Neuronal stem cell (in vitro differentiated cells): Measurements from ENCODE around the gene ZNF334.

Source experiments
- DNase-seq: peaks from one replicate; pipeline ENCODE4 v3.0.0-alpha.2; 2013; ENCODE audit warnings: low spot score
- H2AFZ ChIP-seq: one replicate; pipeline ENCODE4 v1.6.1; 2013; ENCODE audit warnings: mild to moderate bottlenecking, low read length, inconsistent platforms
- H2AK5ac ChIP-seq: 2 replicates; pipeline ENCODE4 v1.6.1; 2013; ENCODE audit warnings: low read depth, mild to moderate bottlenecking, inconsistent platforms, low read length, moderate library complexity, mixed read lengths
- H2BK120ac ChIP-seq: 2 replicates; pipeline ENCODE4 v1.6.1; 2013; ENCODE audit warnings: low read depth, mild to moderate bottlenecking, inconsistent platforms, low read length, moderate library complexity, mixed read lengths
- H2BK12ac ChIP-seq: one replicate; pipeline ENCODE4 v1.6.1; 2013; ENCODE audit warnings: low read length, inconsistent platforms
- H2BK15ac ChIP-seq: 2 replicates; pipeline ENCODE4 v1.6.1; 2013; ENCODE audit warnings: mild to moderate bottlenecking, low read length, inconsistent platforms, mixed read lengths
- H2BK5ac ChIP-seq: one replicate; pipeline ENCODE4 v1.6.1; 2013; ENCODE audit warnings: inconsistent platforms, mild to moderate bottlenecking, low read length, moderate library complexity
- H3K14ac ChIP-seq: one replicate; pipeline ENCODE4 v1.6.1; 2013; ENCODE audit warnings: low read length, inconsistent platforms
- H3K18ac ChIP-seq: 2 replicates; pipeline ENCODE4 v1.6.1; 2013; ENCODE audit warnings: low read length, inconsistent platforms
- H3K23ac ChIP-seq: 2 replicates; pipeline ENCODE4 v1.6.1; 2013; ENCODE audit warnings: low read depth, mild to moderate bottlenecking, mixed read lengths, low read length, inconsistent platforms; ENCODE audit not compliant: poor library complexity
- H3K27ac ChIP-seq: replicated peaks from 3 replicates; pipeline ENCODE4 v1.5.1; 2013; ENCODE audit warnings: low read length, inconsistent platforms
- H3K27me3 ChIP-seq, 3 experiments: 2 replicates each; pipeline ENCODE4 v1.6.1; 2013; ENCODE audit warnings: low read length in 3 of 3, mild to moderate bottlenecking in 2 of 3, inconsistent platforms in 1 of 3, low read depth in 1 of 3, mixed read lengths in 1 of 3, moderate library complexity in 1 of 3; ENCODE audit not compliant: control insufficient read depth in 3 of 3, insufficient read depth in 3 of 3
- H3K36me3 ChIP-seq, 2 donors: replicated peaks in 1 of 2; 2 replicates each; pipeline ENCODE4 v1.6.1; 2013; ENCODE audit warnings: low read length in 2 of 2; ENCODE audit not compliant: control insufficient read depth in 2 of 2, insufficient read depth in 2 of 2
- H3K4ac ChIP-seq: 2 replicates; pipeline ENCODE4 v1.6.1; 2013; ENCODE audit warnings: inconsistent platforms, mild to moderate bottlenecking, low read length, moderate library complexity
- H3K4me1 ChIP-seq, 2 donors: 1 replicate in 1 of 2; 2 replicates in 1 of 2; pipeline ENCODE4 v1.6.1; 2013; ENCODE audit warnings: low read length in 2 of 2, low read depth in 1 of 2; ENCODE audit not compliant: control insufficient read depth in 2 of 2, insufficient read depth in 1 of 2
- H3K4me2 ChIP-seq: one replicate; pipeline ENCODE4 v1.6.1; 2013; ENCODE audit warnings: mild to moderate bottlenecking, low read length, inconsistent platforms; ENCODE audit not compliant: insufficient read depth, poor library complexity, severe bottlenecking
- H3K4me3 ChIP-seq, 2 donors: 2 replicates each; pipeline ENCODE4 v1.5.1; 2013; ENCODE audit warnings: low read length in 2 of 2, mild to moderate bottlenecking in 2 of 2, inconsistent platforms in 1 of 2, moderate library complexity in 1 of 2
- H3K79me1 ChIP-seq: one replicate; pipeline ENCODE4 v1.6.1; 2013; ENCODE audit warnings: low read depth, mild to moderate bottlenecking, inconsistent platforms, low read length, moderate library complexity
- H3K9ac ChIP-seq: one replicate; pipeline ENCODE4 v1.6.1; 2013; ENCODE audit warnings: mild to moderate bottlenecking, low read depth, low read length, inconsistent platforms; ENCODE audit not compliant: poor library complexity
- H3K9me3 ChIP-seq, 2 donors: replicated peaks in 1 of 2; 2 replicates each; pipeline versions ENCODE3 to v1.6.1; 2013; ENCODE audit warnings: low read length in 2 of 2, mild to moderate bottlenecking in 2 of 2, inconsistent platforms in 1 of 2, low read depth in 1 of 2, mixed read lengths in 1 of 2, moderate library complexity in 1 of 2; ENCODE audit not compliant: control insufficient read depth in 2 of 2, insufficient read depth in 1 of 2
- H4K8ac ChIP-seq: one replicate; pipeline ENCODE4 v1.6.1; 2013; ENCODE audit warnings: low read depth, mild to moderate bottlenecking, inconsistent platforms, low read length, moderate library complexity
- H4K91ac ChIP-seq: one replicate; pipeline ENCODE4 v1.6.1; 2013; ENCODE audit warnings: low read length, low read depth, mild to moderate bottlenecking, inconsistent platforms; ENCODE audit not compliant: poor library complexity
- WGBS, 2 donors: extraction: QIAGEN DNeasy Blood & Tissue Kit; methylation state at CpG; one replicate each; pipeline ENCODE4 v1.1.7; 2013; ENCODE audit warnings: missing lambda C conversion rate in 2 of 2, mixed read lengths in 1 of 2; ENCODE audit not compliant: insufficient read length in 2 of 2, insufficient replicate concordance in 1 of 2; ENCODE audit errors: extremely low coverage in 2 of 2; 5-methylcytosine and 5-hydroxymethylcytosine counted together

The ZNF334 gene

DNA sequence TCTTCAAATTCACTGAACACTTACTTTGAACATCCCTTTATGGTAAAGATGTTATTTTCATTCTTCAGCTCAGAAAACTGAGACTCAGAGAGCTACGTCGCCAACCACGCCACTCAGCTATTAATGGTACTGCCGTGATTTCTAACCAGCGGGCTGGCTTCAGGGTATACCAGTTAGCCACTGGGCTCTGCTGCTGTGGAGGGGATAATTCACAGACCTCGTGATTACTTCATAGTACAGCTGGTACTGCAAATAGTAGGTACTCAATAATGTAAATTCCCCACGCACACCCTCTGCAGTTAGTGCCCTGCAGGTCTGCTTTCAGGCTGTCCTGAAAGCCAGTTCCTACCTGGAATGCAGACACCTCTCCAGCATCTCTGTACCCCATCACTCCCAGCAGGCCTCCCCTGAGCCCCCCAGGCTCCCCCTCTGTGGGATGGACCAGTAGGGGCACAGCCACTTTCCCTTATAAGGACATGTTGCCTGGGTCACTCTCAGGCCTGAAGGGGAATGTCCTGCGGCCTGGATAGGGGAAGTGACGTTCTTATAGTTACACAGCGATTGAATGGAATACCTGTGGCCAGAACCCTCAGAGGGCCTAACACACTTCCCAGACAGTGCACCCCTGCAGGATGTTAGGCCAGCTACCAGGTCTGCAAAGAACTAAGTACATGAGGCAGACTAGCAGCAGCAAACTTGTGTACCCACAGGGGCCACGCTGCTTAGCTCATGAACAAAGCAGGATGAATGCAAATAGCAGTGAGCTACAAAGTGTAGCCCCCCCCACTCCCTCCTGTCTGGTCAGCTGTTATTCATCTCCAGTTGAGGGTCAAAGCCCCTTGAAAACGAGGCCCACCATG is 38.4 kb upstream of the ZNF334 start:
- H3K23ac ChIP-seq = no peak overlapping the region
- no peak overlapping the region for H2BK5ac ChIP-seq
- no peaks in the 10 kb centered on the region for H3K9me3 ChIP-seq
- no peak overlapping the region for H3K27ac ChIP-seq
- peaks cover 1 to 25% of the 10 kb centered on the region in 2 donors for H3K4me1 ChIP-seq
- H3K36me3 ChIP-seq = no peaks in the 10 kb centered on the region
- H3K18ac ChIP-seq = peak overlapping the region; percentile 54
- H3K9ac ChIP-seq = no peak overlapping the region
- no peak overlapping the region for H3K14ac ChIP-seq
- WGBS, 2 donors = no CpG with 5 or more reads among the region's 12 CpGs
- no peak overlapping the region for H2BK15ac ChIP-seq
- H3K4ac ChIP-seq = no peak overlapping the region
- H3K4me3 ChIP-seq = no peak overlapping the region
- no peak overlapping the region for H2BK120ac ChIP-seq
- no peaks in the 10 kb centered on the region for H3K79me1 ChIP-seq
- no peaks in the 10 kb centered on the region for H3K27me3 ChIP-seq
- no peak overlapping the region for H4K8ac ChIP-seq
- no peak overlapping the region for H4K91ac ChIP-seq
- no peak overlapping the region for H3K4me2 ChIP-seq
- DNase-seq = no peak
- peak overlapping the region; percentile 75 for H2AFZ ChIP-seq
- no peak overlapping the region for H2AK5ac ChIP-seq
- H2BK12ac ChIP-seq = no peak overlapping the region

DNA sequence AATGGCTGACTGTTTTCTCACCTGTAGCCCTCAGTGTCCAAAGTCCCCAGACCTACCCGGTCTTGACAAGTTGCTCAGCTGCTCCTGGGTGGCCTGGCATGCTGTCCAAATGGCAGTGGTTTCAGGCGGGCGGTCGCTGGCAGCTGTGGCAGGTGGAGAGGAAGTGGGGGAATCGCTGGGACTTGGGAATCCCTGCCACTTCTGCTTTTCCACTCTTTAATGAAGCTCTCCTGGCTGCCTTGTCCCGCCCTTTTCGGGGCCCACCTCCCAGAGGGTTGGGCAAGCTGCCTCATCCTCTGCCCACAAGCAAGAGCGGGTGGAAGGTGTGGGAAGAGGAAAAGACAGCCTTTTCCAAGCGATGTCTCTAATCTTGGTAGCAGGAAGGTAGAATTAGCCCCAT is 37.1 kb upstream of the ZNF334 start, which contains the start of gene OCSTAMP:
Gene OCSTAMP, minus strand, starts transcription at position 194 of the 400 bp plus-strand sequence. Its CDS starts 94 bp downstream, at position 100.
- no peak within 1 kb of the TSS for H3K23ac ChIP-seq
- no peak within 1 kb of the TSS for H2BK15ac ChIP-seq
- peak within 1 kb of the TSS; percentile 75 for H2AFZ ChIP-seq
- WGBS, 2 donors = no CpG with 5 or more reads among the region's 9 CpGs
- no peak within 1 kb of the TSS for H3K4ac ChIP-seq
- H4K91ac ChIP-seq = no peak within 1 kb of the TSS
- no peak within 1 kb of the TSS for H3K9ac ChIP-seq
- no peak within 1 kb of the TSS for H2AK5ac ChIP-seq
- no peak within 1 kb of the TSS for H3K4me2 ChIP-seq
- no peak within 1 kb of the TSS for H4K8ac ChIP-seq
- H3K4me1 ChIP-seq = peaks cover 1 to 25% of the 10 kb centered on the region in 2 donors
- H3K14ac ChIP-seq = no peak within 1 kb of the TSS
- no peak within 1 kb of the TSS for H3K18ac ChIP-seq
- H3K27ac ChIP-seq = no peak within 1 kb of the TSS
- no peak within 1 kb of the TSS for H3K4me3 ChIP-seq
- H2BK120ac ChIP-seq = no peak within 1 kb of the TSS
- H3K27me3 ChIP-seq = no peaks in the 10 kb centered on the region
- no peaks in the 10 kb centered on the region for H3K36me3 ChIP-seq
- no peak within 1 kb of the TSS for H2BK5ac ChIP-seq
- H3K9me3 ChIP-seq = no peaks in the 10 kb centered on the region
- H2BK12ac ChIP-seq = peak within 1 kb of the TSS; percentile 36
- H3K79me1 ChIP-seq = no peaks in the 10 kb centered on the region
- no peak for DNase-seq

DNA sequence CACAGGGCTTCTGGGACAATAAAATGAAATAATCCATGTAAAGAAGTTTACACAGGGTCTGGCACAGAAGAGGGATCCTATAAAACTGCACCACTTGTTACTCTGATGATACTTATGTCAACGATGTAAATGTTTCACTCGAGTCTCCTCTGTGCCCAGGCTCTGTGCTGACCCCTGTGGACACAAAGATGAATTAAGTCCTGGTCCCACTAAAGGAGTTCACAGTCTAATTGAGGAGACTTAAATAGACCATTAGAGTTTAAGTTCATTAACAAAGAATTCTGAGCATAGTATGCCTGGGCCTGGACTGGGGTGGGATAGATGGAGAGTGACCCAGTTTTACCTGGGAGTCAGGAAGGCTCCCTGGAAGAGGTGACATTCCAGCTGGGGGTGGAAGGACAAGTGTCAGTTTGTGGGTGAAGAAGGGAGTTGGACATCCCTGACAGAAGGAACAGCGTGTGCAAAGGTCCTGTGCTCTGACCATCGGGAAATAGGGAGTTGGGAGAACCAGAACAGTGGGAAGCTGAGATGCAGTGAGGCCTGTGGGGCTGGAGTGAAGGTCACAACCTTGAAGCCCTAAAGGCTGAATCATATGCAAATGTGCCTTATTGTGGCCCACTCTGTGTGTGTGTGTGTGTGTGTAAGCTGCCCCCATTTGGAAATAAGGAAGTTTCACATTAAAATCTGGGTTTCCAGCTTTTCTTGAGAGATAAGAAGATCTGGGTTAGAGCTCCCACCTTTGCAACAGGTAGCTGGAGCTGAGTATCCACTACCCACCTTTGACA is 36.0 kb upstream of the ZNF334 start:
- Histone ChIP-seq H3K4me3 (no peak overlapping the region), H3K27ac (no peak overlapping the region), H3K79me1 (no peaks in the 10 kb centered on the region), H2BK5ac (no peak overlapping the region), H3K9ac (no peak overlapping the region), H3K36me3 (no peaks in the 10 kb centered on the region), H3K4me1 (peaks cover 1 to 21% of the 10 kb centered on the region in 2 donors), H3K4me2 (no peak overlapping the region), H3K27me3 (no peaks in the 10 kb centered on the region), H2BK15ac (no peak overlapping the region), H3K14ac (no peak overlapping the region), H3K23ac (no peak overlapping the region), H2AK5ac (no peak overlapping the region), H4K91ac (no peak overlapping the region), H3K18ac (no peak overlapping the region), H2BK120ac (no peak overlapping the region), H3K9me3 (no peaks in the 10 kb centered on the region), H2AFZ (no peak overlapping the region), H2BK12ac (no peak overlapping the region), H4K8ac (no peak overlapping the region), H3K4ac (no peak overlapping the region)
- WGBS, 2 donors = no CpG with 5 or more reads among the region's 4 CpGs
- DNase-seq = no peak

DNA sequence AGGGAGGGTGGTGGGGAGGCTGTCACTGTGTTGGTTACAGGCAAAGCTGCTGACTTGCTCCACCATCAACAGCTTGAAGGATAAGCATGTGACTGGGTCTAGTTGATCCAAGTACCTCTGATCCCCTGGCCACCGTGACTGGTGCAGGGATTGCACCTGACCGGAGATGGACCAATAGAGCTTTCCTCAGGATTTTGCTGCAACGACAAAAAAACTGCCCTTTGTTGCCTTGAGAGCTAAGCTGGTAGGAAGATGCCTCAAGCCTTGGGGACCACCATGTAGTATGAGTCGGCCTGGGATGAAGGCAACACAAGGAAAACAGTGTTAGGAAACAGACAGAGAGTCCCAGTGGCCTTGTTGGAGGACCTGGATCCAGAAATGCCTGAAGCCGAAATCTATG is 35.3 kb upstream of the ZNF334 start:
- no peak overlapping the region for H2AK5ac ChIP-seq
- no peaks in the 10 kb centered on the region for H3K27me3 ChIP-seq
- no peak overlapping the region for H2BK15ac ChIP-seq
- no peaks in the 10 kb centered on the region for H3K79me1 ChIP-seq
- no peak overlapping the region for H3K4ac ChIP-seq
- no peaks in the 10 kb centered on the region for H3K36me3 ChIP-seq
- no peak overlapping the region for H4K8ac ChIP-seq
- H3K9ac ChIP-seq = no peak overlapping the region
- H3K4me1 ChIP-seq = peaks cover 1 to 21% of the 10 kb centered on the region in 2 donors
- no peak overlapping the region for H3K27ac ChIP-seq
- no peak overlapping the region for H2BK12ac ChIP-seq
- WGBS, 2 donors = no CpG with 5 or more reads among the region's 5 CpGs
- no peak overlapping the region for H3K23ac ChIP-seq
- no peak overlapping the region for H4K91ac ChIP-seq
- DNase-seq = no peak
- no peak overlapping the region for H3K4me2 ChIP-seq
- no peaks in the 10 kb centered on the region for H3K9me3 ChIP-seq
- no peak overlapping the region for H2AFZ ChIP-seq
- no peak overlapping the region for H3K14ac ChIP-seq
- H3K18ac ChIP-seq = no peak overlapping the region
- no peak overlapping the region for H2BK5ac ChIP-seq
- no peak overlapping the region for H2BK120ac ChIP-seq
- H3K4me3 ChIP-seq = no peak overlapping the region
